HepG2 (cell line): ENCODE data around the gene CAMTA1. TPM values are rescaled to one million over a fixed set of nuclear protein-coding genes. Genes with fewer than 3 reads are reported as not detected.

Experiments
- ATAC-seq: fragments of 200-7000 bp; cut with Tn5 transposase; 3 replicates; pipeline ENCODE4 v1.9.1; 2020; ENCODE audit warnings: mild to moderate bottlenecking, moderate library complexity
- BruUV-seq: library from RNA; stranded (reverse); fragments of 400-500 nt; replicated peaks from 2 replicates; lab custom pipeline; 2021; lab: Mats Ljungman, UMichigan
- CTCF ChIA-PET: fragments of 300-600 bp; formaldehyde crosslinking; extraction: SDS; loops from one replicate; lab custom pipeline; 2021; ENCODE audit warnings: low total read pairs, inconsistent platforms, low intra/inter-chr PET ratio; lab: Yijun Ruan, JAX
- POLR2A ChIA-PET: fragments of 350-600 bp; sonication (Branson Sonifier 250); formaldehyde crosslinking; loops from one replicate; lab custom pipeline; 2020; ENCODE audit warnings: antibody characterized with exemption, inconsistent platforms; lab: Yijun Ruan, JAX
- DNase-seq: peaks from one replicate; pipeline ENCODE4 v3.0.0-alpha.2; 2015; ENCODE audit warnings: low spot score
- FAIRE-seq: peaks from 3 replicates; lab custom pipeline; 2011; peaks lifted over from hg19 to GRCh38; lab: Jason Lieb, UNC
- H2AFZ ChIP-seq: one replicate; pipeline ENCODE4 v1.6.1; 2011; ENCODE audit warnings: low read length, inconsistent platforms
- H3K27ac ChIP-seq: fragments of 300-600 bp; 3 replicates; pipeline ENCODE4 v1.8.0; 2011; ENCODE audit warnings: mixed run types, mild to moderate bottlenecking, mixed read lengths, low read length, inconsistent platforms; ENCODE audit not compliant: insufficient read depth; ENCODE audit errors: extremely low read length
- H3K27me3 ChIP-seq, 2 experiments: fragments of 200-600 bp in 1 of 2; 2 replicates in 1 of 2; 3 replicates in 1 of 2; pipeline versions ENCODE4 v1.6.0 to v1.8.0; 2011; ENCODE audit warnings: low read length in 2 of 2, mild to moderate bottlenecking in 2 of 2, moderate library complexity in 2 of 2, inconsistent platforms in 1 of 2; ENCODE audit not compliant: insufficient read depth in 2 of 2, control insufficient read depth in 1 of 2
- H3K36me3 ChIP-seq, 2 experiments: fragments of 200-600 bp in 1 of 2; replicated peaks in 1 of 2; 2 replicates in 1 of 2; 3 replicates in 1 of 2; pipeline versions ENCODE4 v1.5.1 to v1.8.0; 2011; ENCODE audit warnings: low read length in 2 of 2, inconsistent platforms in 1 of 2; ENCODE audit not compliant: insufficient read depth in 2 of 2, control insufficient read depth in 1 of 2
- H3K4me1 ChIP-seq: 2 replicates; pipeline ENCODE4 v1.5.1; 2012; ENCODE audit warnings: low read length, inconsistent platforms; ENCODE audit not compliant: insufficient read depth
- H3K4me2 ChIP-seq: 2 replicates; pipeline ENCODE4 v1.6.0; 2011; ENCODE audit warnings: low read depth, low read length, inconsistent platforms
- H3K4me3 ChIP-seq, 3 experiments: fragments of 200-600 bp in 1 of 3; sonication (generic), shearing (Covaris generic) in 1 of 3; replicated peaks in 1 of 3; 2 replicates each; pipeline ENCODE4 v1.5.1; 2011 to 2016; ENCODE audit warnings: low read length in 3 of 3, inconsistent platforms in 2 of 3, low read depth in 2 of 3, mild to moderate bottlenecking in 2 of 3, control low read depth in 1 of 3, mixed read lengths in 1 of 3; ENCODE audit not compliant: insufficient read depth in 1 of 3
- H3K79me2 ChIP-seq: one replicate; pipeline ENCODE4 v1.6.1; 2011; ENCODE audit warnings: low read length, inconsistent platforms; ENCODE audit not compliant: insufficient read depth
- H3K9ac ChIP-seq: 2 replicates; pipeline ENCODE4 v1.6.0; 2011; ENCODE audit warnings: mild to moderate bottlenecking, low read depth, low read length, inconsistent platforms; ENCODE audit not compliant: insufficient read depth
- H3K9me3 ChIP-seq: 2 replicates; pipeline ENCODE4 v1.5.1; 2012; ENCODE audit warnings: mild to moderate bottlenecking, low read length
- H4K20me1 ChIP-seq: 2 replicates; pipeline ENCODE4 v1.6.0; 2011; ENCODE audit warnings: inconsistent platforms, mild to moderate bottlenecking, low read length, moderate library complexity; ENCODE audit not compliant: insufficient read depth
- FIP1L1 ChIP-seq: fragments of 200-400 bp; formaldehyde crosslinking; IDR thresholded peaks from 2 replicates; pipeline ENCODE4 v1.6.1; 2018; ENCODE audit warnings: low read depth, mild to moderate bottlenecking, low read length, moderate library complexity, borderline replicate concordance; ENCODE audit not compliant: insufficient read depth
- GABPB1 ChIP-seq: IDR thresholded peaks from 2 replicates; pipeline ENCODE4 v1.6.1; 2016; ENCODE audit warnings: mild to moderate bottlenecking, missing genetic modification reagents, moderate library complexity, missing compliant biosample characterization
- MTA1 ChIP-seq: sonication (generic); formaldehyde crosslinking; IDR thresholded peaks from 2 replicates; pipeline ENCODE4 v1.4.0; 2020; ENCODE audit warnings: missing genetic modification reagents, mild to moderate bottlenecking, borderline replicate concordance
- PAX8 ChIP-seq: sonication (generic); formaldehyde crosslinking; IDR thresholded peaks from 2 replicates; pipeline ENCODE4 v1.8.0; 2022; ENCODE audit warnings: mild to moderate bottlenecking, missing genetic modification reagents, borderline replicate concordance
- PPARG ChIP-seq: conservative IDR thresholded peaks from 2 replicates; pipeline ENCODE4 v1.6.1; 2016; ENCODE audit warnings: missing biosample characterization, missing genetic modification reagents
- ZC3H13 ChIP-seq: sonication (generic); formaldehyde crosslinking; IDR thresholded peaks from 2 replicates; pipeline ENCODE4 v1.8.1; 2023; ENCODE audit warnings: mild to moderate bottlenecking, missing genetic modification reagents, moderate library complexity
- ZNF329 ChIP-seq: sonication (generic); formaldehyde crosslinking; IDR thresholded peaks from 2 replicates; pipeline ENCODE4 v1.9.0; 2021; ENCODE audit warnings: low read depth, mild to moderate bottlenecking, missing genetic modification reagents
- ZNF674 ChIP-seq: sonication (generic); formaldehyde crosslinking; IDR thresholded peaks from 2 replicates; pipeline ENCODE4 v1.5.0; 2020; ENCODE audit warnings: low read depth, mild to moderate bottlenecking, missing genetic modification reagents
- ZNF678 ChIP-seq: sonication (generic); formaldehyde crosslinking; IDR thresholded peaks from 2 replicates; pipeline ENCODE4 v1.4.0; 2020; ENCODE audit warnings: mild to moderate bottlenecking, missing genetic modification reagents
- ZSCAN30 ChIP-seq: sonication (generic); formaldehyde crosslinking; IDR thresholded peaks from 2 replicates; pipeline ENCODE4 v1.5.0; 2020; ENCODE audit warnings: mild to moderate bottlenecking, missing genetic modification reagents
- WGBS: methylation state at CpG from one replicate; pipeline ENCODE4 v1.1.6; 2017; ENCODE audit warnings: low lambda C conversion rate; 5-methylcytosine and 5-hydroxymethylcytosine counted together
- in situ Hi-C: cut with HindIII; loops from 2 replicates; pipeline ENCODE4 v1.10.0; 2017; ENCODE audit warnings: low pct_unique_long_range_greater_than_20kb; ENCODE audit not compliant: extremely low pct_ligation_motif_present
- intact Hi-C: fragments of 100-400 bp; cut with micrococcal nuclease; formaldehyde crosslinking; loops from one replicate; pipeline ENCODE4 v1.10.0; 2022; ENCODE audit not compliant: unreplicated experiment
- polyA plus RNA-seq, 8 experiments: library from polyadenylated mRNA; depleted of rRNA in 3 of 8; stranded (reverse) in 7 of 8; unstranded in 1 of 8; fragments of >200 nt; fragmentation: Illumina TruSeq in 4 of 8; extraction: Trizol in 4 of 8; gene quantifications; 2 replicates each; pipeline versions ENCODE4 v1.2.1 to v1.2.3, GENCODE V29; 2011 to 2016; ENCODE audit warnings: low read depth in 4 of 8, missing spikeins in 1 of 8, mixed read lengths in 1 of 8; ENCODE audit not compliant: insufficient read depth in 1 of 8
- total RNA-seq, 5 experiments: library from RNA; depleted of rRNA; stranded (reverse); fragments of >200 nt; fragmentation: Illumina TruSeq; extraction: Trizol; gene quantifications; 2 replicates each; pipeline ENCODE4 v1.2.3, GENCODE V29; 2016; ENCODE audit warnings: low read depth in 1 of 5
- TF ChIP-seq, protein P1 (sequence below): IDR thresholded peaks from 2 replicates; pipeline ENCODE4 v1.6.1; 2016; ENCODE audit warnings: missing genetic modification reagents, missing compliant biosample characterization
- TF ChIP-seq, protein P2 (sequence below): sonication (generic); formaldehyde crosslinking; IDR thresholded peaks from 2 replicates; pipeline ENCODE4 v1.4.0; 2020; ENCODE audit warnings: missing genetic modification reagents
- TF ChIP-seq, protein P3 (sequence below): sonication (generic); formaldehyde crosslinking; IDR thresholded peaks from 2 replicates; pipeline ENCODE4 v1.5.1; 2020; ENCODE audit warnings: missing genetic modification reagents, mild to moderate bottlenecking, borderline replicate concordance

Gene CAMTA1
- total and polyA plus RNA-seq, 2 of the 13 experiments (the other 11 are each of a cell fraction or from before 2014, with no cell fraction given): 25.0 to 36.4 TPM

DNA sequence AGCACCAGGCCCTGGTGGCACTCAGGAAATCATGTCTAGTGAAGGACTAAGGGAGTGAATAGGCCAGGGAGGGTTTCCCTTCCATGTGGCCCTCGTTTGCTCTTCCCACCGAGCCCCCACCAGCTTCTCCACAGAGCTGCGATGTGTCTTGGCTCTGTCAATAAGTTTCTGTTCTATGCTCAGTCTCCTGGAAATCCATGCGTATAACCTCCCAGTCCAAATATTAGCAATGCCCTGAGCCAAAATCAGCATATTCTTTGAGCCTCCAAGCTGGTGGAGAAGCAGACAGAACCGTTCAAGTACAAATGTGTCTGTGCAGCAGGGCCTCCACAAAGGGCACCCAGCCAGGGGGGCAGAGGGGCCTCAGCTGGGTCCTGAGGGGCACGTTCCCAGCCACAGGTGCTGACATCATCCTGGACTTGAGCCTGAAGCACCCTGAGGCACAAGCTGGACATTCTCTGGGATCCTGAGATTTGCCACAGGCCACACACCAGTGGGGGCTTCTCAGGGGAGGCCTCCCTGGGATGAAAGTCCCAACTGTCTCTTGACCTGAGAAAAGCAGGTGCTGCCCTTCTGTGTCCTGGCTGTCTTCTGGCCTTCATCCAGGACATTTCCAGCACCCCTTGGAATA lies 635.3 kb downstream of the CAMTA1 start:
- Histone ChIP-seq H3K27me3 (peaks cover 0 to 3% of the 10 kb centered on the region in 2 experiments; a peak in 2 of 5 replicates), H4K20me1 (no peaks in the 10 kb centered on the region), H3K9ac (no peak overlapping the region), H2AFZ (no peak overlapping the region), H3K4me1 (no peaks in the 10 kb centered on the region), H3K36me3 (no peaks in the 10 kb centered on the region), H3K79me2 (no peaks in the 10 kb centered on the region), H3K9me3 (no peaks in the 10 kb centered on the region; the same call in 1 of the 2 replicates), H3K27ac (no peak overlapping the region), H3K4me3 (no peak overlapping the region), H3K4me2 (no peak overlapping the region)
- WGBS: 31% methylated on average over 4 of the region's 6 CpGs
- in situ Hi-C loops: no loop called here
- FAIRE-seq (no peak), ATAC-seq (no peak), DNase-seq (no peak)
- TF ChIP-seq, protein P1, sequence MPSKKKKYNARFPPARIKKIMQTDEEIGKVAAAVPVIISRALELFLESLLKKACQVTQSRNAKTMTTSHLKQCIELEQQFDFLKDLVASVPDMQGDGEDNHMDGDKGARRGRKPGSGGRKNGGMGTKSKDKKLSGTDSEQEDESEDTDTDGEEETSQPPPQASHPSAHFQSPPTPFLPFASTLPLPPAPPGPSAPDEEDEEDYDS (CRISPR knock-in tag): no peak
- TF ChIP-seq MTA1 (CRISPR knock-in tag) (no peak), ZNF678 (CRISPR knock-in tag) (no peak)
- intact Hi-C loops: no loop called here
- ChIA-PET POLR2A (no interaction called here), CTCF (no interaction called here)
- no TSS peak for BruUV-seq

DNA sequence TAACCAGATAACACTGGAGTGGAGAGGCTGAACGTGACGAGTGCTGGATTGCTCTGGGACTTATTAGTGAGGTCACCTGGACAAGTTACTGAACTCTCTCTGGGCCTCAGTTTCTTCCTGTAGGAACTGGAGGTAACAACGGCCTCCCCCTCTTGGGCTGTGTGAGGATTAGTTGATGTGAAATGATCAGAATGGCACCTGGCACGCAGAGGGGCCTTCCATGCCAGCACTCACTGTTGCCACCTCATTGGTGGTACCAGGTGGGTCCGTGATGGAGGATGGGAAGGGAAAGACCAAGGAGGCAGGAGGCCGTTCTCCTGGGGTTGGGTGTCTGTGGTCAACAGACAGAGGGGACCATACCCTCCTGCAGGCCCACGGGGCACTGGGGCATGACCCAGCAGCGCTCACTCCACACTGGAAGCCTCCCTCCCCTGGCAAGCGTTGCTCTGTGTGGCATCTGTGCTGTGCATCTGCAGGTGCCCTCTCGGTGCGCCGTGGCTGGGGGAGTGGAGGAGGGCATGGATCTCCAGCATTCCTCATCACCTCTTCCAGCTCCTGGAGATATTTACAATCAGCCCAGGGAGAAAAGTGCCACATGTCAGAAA lies 636.3 kb downstream of the CAMTA1 start:
- no peak overlapping the region for H3K4me2 ChIP-seq
- no peaks in the 10 kb centered on the region for H3K4me1 ChIP-seq
- POLR2A ChIA-PET: no interaction called here
- H3K4me3 ChIP-seq: no peak overlapping the region
- H3K9ac ChIP-seq: no peak overlapping the region
- intact Hi-C loops: no loop called here
- H3K27ac ChIP-seq: no peak overlapping the region
- peaks cover 1 to 9% of the 10 kb centered on the region in 2 experiments; a peak in 3 of 5 replicates for H3K27me3 ChIP-seq
- FAIRE-seq (no peak), DNase-seq (no peak), ATAC-seq (no peak)
- no peak overlapping the region for H2AFZ ChIP-seq
- H3K9me3 ChIP-seq: no peaks in the 10 kb centered on the region; the same call in 1 of the 2 replicates
- no peaks in the 10 kb centered on the region for H4K20me1 ChIP-seq
- H3K36me3 ChIP-seq: no peaks in the 10 kb centered on the region
- in situ Hi-C loops: no loop called here
- H3K79me2 ChIP-seq: no peaks in the 10 kb centered on the region
- WGBS: 84% methylated on average over 4 of the region's 12 CpGs
- no TSS peak for BruUV-seq
- CTCF ChIA-PET: no interaction called here
- TF ChIP-seq PPARG (CRISPR knock-in tag) (no peak), ZNF329 (CRISPR knock-in tag) (no peak), ZNF674 (CRISPR knock-in tag) (no peak), GABPB1 (CRISPR knock-in tag) (no peak), PAX8 (CRISPR knock-in tag) (no peak), FIP1L1 (no peak), ZC3H13 (CRISPR knock-in tag) (no peak), ZSCAN30 (CRISPR knock-in tag) (no peak)
- TF ChIP-seq, protein P2, sequence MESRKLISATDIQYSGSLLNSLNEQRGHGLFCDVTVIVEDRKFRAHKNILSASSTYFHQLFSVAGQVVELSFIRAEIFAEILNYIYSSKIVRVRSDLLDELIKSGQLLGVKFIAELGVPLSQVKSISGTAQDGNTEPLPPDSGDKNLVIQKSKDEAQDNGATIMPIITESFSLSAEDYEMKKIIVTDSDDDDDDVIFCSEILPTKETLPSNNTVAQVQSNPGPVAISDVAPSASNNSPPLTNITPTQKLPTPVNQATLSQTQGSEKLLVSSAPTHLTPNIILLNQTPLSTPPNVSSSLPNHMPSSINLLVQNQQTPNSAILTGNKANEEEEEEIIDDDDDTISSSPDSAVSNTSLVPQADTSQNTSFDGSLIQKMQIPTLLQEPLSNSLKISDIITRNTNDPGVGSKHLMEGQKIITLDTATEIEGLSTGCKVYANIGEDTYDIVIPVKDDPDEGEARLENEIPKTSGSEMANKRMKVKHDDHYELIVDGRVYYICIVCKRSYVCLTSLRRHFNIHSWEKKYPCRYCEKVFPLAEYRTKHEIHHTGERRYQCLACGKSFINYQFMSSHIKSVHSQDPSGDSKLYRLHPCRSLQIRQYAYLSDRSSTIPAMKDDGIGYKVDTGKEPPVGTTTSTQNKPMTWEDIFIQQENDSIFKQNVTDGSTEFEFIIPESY: no peak
- TF ChIP-seq, protein P3, sequence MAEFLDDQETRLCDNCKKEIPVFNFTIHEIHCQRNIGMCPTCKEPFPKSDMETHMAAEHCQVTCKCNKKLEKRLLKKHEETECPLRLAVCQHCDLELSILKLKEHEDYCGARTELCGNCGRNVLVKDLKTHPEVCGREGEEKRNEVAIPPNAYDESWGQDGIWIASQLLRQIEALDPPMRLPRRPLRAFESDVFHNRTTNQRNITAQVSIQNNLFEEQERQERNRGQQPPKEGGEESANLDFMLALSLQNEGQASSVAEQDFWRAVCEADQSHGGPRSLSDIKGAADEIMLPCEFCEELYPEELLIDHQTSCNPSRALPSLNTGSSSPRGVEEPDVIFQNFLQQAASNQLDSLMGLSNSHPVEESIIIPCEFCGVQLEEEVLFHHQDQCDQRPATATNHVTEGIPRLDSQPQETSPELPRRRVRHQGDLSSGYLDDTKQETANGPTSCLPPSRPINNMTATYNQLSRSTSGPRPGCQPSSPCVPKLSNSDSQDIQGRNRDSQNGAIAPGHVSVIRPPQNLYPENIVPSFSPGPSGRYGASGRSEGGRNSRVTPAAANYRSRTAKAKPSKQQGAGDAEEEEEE (CRISPR knock-in tag): no peak
